Fibroblast of the aortic adventitia (primary cell): Measurements from ENCODE around the gene TPCN1. TPM values are rescaled to one million over a fixed set of nuclear protein-coding genes. Genes with fewer than 3 reads are reported as not detected.

Source experiments
- DNase-seq: peaks from one replicate; pipeline ENCODE4 v3.0.0-alpha.2; 2010; ENCODE audit warnings: low read depth
- H3K4me3 ChIP-seq: 2 replicates; pipeline ENCODE4 v1.5.1; 2011; ENCODE audit warnings: low read depth, mild to moderate bottlenecking, control low read depth, low read length, moderate library complexity
- CTCF ChIP-seq: IDR thresholded peaks from 2 replicates; pipeline ENCODE4 v1.5.1; 2011; ENCODE audit warnings: mild to moderate bottlenecking, low read length, control low read depth, inconsistent platforms; ENCODE audit not compliant: insufficient read depth
- total RNA-seq: library from RNA; depleted of rRNA; stranded (reverse); fragments of >200 nt; gene quantifications from 2 replicates; pipeline ENCODE4 v1.2.3, GENCODE V29; 2012; ENCODE audit warnings: low replicate concordance

The TPCN1 gene
- total RNA-seq, 1 donor = 20.4 TPM

- no peak for TF ChIP-seq CTCF
- H3K4me3 ChIP-seq = no peak overlapping the region
- no peak for DNase-seq
Measured at GRCh38 chr12:113226696-113227568, 5.7 kb downstream of the TPCN1 start.

- no peak overlapping the region for H3K4me3 ChIP-seq
- no peak for DNase-seq
- no peak for TF ChIP-seq CTCF
Measured at GRCh38 chr12:113227686-113228391, 6.6 kb downstream of the TPCN1 start.

- peak; percentile 24 for DNase-seq
- no peak overlapping the region for H3K4me3 ChIP-seq
- no peak for TF ChIP-seq CTCF
Measured at GRCh38 chr12:113228394-113229028, 7.2 kb downstream of the TPCN1 start.

- H3K4me3 ChIP-seq = no peak overlapping the region
- DNase-seq = no peak
- no peak for TF ChIP-seq CTCF
Measured at GRCh38 chr12:113230315-113231234, 9.3 kb downstream of the TPCN1 start.

- DNase-seq = peak; percentile 30
- no peak overlapping the region for H3K4me3 ChIP-seq
- no peak for TF ChIP-seq CTCF
Measured at GRCh38 chr12:113231235-113232088, 10.2 kb downstream of the TPCN1 start.
